ENCODE data around the gene ZRSR2. TPM values are rescaled to one million over a fixed set of nuclear protein-coding genes. Genes with fewer than 3 reads are reported as not detected.
"Not testable (repeated sequence)": the region's sequence is repeated elsewhere in the genome, so short reads cannot be mapped to it uniquely, and the experiment has no call there.

Gene ZRSR2, protein sequence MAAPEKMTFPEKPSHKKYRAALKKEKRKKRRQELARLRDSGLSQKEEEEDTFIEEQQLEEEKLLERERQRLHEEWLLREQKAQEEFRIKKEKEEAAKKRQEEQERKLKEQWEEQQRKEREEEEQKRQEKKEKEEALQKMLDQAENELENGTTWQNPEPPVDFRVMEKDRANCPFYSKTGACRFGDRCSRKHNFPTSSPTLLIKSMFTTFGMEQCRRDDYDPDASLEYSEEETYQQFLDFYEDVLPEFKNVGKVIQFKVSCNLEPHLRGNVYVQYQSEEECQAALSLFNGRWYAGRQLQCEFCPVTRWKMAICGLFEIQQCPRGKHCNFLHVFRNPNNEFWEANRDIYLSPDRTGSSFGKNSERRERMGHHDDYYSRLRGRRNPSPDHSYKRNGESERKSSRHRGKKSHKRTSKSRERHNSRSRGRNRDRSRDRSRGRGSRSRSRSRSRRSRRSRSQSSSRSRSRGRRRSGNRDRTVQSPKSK
- total RNA-seq = 3.4 and 6.3 TPM in 2 replicates

DNA sequence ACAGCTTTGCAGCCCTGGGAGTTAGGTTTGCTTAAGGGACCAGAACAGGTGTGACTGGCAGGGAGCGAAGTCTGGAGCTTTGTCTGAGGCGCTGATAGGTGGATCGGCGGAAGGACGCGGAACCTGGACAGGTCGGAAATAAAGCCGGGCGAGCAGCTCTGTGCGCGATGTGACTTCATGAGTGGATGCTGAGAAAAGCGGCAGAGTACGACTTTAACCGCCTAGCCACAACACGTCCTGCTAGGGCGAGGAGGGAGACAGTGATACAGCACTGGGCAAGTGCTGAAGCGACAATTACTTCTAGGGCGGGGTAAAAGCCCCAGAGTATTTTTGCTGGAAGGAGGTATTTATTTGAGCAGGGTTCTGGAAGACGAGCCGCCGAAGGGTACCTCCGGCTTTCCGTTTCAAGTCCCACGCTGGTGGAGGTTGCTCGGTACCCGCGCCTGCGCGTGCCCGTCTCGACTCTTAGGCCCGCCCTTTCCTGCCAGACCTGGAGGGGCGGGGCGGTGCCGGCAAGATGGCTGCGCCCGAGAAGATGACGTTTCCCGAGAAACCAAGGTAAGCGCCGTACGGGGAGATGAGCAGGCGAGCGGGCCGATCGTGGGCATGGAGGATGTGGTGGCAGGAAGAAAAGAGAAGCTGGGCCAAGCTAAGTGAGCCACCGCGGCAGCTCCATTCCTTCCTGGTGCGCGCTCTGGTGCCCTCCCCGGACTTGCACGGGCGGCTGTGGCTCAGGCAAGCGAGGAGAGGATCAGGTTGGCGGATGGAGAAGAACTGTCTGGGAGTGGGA lies at the start of gene ZRSR2:
Gene ZRSR2, plus strand, starts transcription at position 506 of the 790 bp plus-strand sequence. Its CDS starts 12 bp downstream, at position 518.
- peak; percentile 78 for DNase-seq

DNA sequence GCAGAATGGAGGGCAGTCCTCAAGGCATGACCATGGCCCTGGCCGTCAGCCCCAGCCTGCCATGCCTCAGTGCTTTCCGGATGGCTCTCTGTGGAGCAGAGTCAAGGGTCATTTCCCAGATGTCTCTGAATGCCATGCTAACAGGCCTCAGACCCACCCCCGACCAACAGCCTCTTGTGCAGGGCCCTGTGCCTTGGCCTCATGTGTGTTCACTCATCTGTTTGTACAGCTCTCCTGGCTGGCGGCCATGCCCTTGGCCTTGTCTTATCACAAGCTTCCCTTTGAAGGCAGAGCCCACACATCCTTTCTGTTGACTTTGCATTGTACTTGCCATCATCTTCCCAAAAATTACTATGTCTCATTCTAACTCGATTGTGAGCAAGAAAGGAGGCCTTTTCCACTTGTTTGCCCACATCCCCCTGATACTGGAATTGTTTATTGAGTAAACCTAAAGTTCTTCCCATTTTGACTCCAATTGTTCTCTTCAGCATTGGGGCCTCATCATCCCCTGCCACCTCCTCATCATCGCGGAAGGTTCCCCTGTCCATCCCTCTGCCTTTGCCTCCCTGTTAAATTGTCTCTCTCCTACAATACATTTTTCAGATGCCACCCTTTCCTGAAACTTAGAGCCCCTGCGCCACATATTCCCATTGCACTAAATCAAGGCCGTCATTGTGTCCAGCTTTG lies 46.0 kb upstream of the ZRSR2 start:
- DNase-seq = no peak

DNA sequence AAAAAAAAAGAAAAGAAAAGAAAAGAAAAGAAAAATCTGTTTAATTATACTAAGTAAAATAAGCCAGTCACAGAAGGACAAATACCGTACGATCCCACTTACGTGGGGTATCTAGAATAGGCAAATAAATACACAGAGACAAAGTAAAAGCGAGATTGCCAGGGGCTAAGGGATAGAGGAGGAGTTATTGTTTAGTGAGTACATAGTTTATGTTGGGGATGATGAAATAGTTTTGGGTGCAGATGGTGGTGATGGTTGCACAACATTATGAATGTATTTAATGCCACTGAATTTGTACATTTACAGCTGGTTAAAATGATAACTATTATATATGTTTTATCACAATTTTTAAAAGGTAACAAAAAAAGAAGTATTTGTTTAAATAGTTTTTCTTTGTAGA lies 45.1 kb upstream of the ZRSR2 start:
- DNase-seq = no peak

DNA sequence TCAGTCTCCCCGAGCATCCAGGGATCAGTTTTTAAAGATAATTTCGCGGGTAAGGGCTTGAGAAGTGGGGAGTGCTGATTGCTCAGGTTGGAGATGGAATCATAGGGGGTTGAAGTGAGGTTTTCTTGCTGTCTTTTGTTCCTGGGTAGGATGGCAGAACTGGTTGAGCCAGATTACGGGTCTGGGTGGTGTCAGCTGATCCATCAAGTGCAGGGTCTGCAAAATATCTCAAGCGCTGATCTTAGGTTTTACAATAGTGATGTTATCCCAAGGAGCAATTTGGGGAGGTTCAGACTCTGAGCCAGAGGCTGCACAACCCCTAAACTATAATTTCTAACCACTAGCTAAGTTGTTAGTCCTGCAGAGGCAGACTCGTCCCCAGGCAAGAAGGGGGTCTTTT lies 43.6 kb upstream of the ZRSR2 start:
- not testable (repeated sequence) for DNase-seq

DNA sequence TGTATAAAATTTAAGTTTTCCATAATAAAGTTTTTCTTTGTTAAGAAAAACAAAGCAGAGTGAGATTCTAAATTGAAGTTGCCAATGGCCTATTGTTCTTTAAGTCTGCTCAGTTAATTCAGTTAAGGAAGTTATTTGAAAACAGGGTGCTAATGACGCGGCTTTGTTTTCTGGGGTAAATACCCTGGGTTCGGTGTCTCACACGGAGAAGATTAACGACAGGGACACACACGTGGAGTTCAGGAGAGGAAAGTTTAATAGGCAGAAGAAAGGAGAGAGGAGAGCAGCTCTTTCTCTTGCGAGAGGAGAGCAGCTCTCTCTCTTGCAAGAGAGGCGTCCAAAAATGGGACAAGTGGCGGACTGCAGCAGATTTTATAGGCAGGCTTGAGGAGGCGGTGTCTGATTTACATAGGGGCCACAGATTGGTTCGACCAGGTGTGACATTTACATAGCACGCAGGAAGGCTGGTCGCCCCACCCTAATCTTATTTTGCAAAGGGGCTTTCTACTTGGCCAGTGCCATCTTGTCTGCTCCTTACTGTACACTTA lies 42.6 kb upstream of the ZRSR2 start:
- DNase-seq = no peak

DNA sequence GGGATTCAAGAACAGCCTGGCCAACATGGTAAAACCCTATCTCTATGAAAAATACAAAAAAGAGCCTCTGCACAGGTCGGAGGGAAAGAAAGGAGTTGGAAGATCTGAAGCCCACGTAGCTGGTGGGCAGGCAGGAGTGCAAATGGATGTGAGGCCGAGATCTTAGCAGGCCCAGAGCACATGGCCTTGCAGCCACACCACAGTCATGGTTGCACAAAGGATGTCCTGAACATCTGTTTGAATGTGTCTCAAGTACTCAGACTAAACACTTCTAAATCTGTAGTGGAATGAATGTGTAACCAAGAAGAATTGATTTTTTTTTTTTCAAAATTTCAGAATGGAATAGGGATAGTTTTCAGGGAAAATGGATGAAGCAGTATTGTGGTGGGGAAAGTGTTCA lies 41.4 kb upstream of the ZRSR2 start:
- no peak for DNase-seq

DNA sequence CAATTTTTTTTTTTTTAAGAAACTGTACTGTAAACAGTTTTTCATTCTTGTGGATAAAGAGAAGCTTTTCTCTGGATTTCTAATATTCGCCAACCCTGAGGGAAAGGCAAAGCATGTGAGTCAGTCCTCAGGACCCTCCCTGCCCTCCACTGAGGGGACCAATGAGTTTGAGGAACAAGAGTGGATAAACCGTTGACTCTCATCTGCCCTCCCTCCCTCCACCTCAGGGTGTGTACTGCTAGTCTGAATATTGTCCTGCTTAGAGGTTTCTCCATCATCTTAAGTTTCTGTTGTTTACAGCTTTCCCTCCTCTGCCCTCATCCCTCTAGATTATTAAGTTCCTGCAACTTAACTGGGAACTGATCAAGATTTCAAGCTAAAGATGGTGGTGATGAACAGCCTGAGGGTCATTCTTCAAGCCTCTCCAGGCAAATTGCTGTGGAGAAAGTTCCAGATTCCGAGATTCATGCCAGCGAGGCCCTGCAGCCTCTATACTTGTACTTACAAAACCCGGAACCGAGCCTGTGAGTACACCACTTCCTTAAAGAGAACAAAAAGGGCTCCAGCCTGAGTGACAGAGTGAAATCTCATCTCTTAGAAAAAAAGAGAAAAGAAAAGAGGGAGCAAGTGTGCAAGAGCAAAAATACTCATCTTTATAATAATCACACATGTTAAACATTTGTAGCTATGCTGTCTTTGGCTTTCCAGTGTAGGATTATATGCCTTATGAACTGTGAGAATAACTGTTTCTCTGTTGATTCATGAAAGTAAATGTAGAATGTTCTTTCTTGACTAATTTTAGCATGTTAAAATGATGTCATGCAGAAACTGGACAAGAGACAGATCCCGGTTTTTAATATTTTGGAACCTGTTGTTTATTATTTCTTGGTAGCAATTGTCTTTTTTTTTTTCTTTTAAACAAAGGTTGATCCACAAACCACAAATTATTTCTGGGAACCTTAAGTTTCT lies 40.4 kb upstream of the ZRSR2 start:
- DNase-seq = peak; percentile 49

DNA sequence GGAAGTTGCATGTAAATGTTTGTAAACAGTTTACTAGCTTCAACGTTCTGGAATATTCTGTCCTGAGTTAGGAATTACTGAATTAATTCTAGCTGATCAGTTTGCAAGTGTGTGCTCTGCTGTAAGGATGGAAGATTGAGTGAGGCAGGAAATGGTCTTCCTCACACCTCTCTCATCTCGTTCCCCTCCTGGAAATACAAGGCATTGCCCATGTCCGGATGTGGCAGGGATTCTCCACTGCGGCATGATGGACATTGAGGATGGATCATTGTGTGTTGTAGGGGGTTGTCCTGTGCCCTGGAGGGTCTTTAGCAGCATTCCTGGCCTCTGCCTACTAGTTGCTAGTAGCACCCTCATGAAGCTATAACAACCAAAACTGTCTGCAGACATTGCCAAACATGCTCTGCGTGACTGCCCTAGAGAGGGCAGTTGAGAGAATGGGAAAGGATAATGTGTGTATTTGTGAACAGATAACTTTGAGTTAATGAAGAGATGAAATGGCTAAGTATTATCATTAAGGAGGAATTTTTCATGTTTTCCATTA lies 39.6 kb upstream of the ZRSR2 start:
- no peak for DNase-seq

DNA sequence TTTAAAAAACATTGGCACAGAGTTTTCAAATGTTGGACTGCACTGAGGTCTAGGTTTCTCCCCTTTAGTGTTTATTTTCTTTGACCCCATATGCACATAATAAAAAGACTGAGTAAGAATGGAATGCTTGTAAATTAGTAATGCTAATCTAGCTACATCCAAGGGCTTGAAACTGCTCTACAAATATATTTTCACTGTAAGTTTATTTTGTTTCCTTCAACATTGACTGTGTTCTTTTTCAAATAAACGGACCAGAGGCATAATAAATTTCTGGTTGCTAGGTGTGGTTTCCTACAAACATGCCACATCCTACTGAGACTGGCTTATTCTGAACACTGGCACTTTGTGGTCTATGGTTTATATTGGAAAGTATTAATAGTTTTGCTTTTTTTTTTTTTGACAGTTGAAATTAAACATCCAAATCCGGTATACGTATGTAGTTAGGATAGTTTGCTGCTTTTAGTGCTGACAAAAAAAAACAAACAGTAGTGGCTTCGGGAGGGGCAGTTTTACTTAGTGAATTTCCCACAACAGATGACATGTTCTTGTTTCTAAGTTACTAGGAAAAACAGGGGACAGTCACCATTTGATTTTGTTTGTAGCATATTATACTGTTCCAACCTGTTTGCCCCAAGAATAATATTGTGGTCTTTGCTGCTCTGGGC lies 39.0 kb upstream of the ZRSR2 start:
- peak; percentile 35 for DNase-seq

DNA sequence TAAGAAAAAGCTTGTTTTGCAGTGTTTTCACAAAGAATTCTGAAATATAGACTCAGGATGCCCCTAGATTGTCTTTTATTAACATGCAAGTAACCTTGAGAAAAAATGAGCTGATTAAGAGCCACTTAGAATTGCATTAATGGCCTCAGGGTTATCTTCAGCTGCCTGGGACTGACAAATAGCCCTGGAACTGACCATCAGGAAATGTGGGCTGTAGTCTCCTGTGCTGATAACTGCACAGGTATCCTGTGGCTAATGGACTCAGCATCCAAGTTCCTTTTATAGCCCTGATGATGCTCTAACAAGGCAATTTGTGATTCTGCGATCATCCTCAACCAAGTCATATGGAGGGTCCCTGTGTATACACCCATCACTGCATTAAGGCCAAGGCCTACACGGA lies 35.2 kb upstream of the ZRSR2 start:
- DNase-seq = no peak

DNA sequence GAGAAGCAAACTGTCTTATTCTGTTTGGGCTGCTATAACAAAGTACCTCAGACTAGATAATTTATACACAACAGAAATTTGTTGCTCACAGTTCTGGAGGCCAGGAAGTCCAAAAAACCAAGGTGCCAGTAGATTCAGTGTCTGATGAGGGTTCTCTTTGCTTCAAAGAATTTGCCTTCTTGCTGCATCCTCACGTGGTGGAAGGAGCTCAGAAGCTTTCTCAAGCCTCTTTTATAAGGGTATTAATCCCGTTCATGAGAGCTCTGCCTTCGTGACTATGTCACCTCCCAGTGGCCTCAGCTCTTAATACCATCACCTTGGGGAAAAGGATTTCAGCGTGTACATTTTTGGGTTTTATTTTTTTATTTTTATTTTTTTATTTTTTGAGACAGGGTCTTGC lies 32.1 kb upstream of the ZRSR2 start:
- DNase-seq = no peak

DNA sequence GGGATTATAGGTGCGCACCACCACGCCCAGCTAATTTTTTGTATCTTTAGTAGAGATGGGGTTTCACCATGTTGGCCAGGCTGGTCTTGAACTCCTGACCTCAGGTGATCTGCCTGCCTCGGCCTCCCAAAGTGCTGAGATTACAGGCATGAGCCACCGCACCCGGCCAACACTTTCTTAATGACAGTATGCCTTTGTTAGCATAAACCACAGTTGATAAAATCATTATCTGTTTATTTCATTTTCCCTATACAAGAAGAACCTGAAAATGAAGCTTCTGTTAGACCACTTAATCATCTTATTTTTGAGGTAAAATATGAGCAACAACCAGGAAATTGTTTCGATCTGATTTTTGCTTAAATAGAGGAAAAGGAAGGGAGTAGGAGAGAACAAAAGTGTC lies 30.4 kb upstream of the ZRSR2 start:
- not testable (repeated sequence) for DNase-seq

DNA sequence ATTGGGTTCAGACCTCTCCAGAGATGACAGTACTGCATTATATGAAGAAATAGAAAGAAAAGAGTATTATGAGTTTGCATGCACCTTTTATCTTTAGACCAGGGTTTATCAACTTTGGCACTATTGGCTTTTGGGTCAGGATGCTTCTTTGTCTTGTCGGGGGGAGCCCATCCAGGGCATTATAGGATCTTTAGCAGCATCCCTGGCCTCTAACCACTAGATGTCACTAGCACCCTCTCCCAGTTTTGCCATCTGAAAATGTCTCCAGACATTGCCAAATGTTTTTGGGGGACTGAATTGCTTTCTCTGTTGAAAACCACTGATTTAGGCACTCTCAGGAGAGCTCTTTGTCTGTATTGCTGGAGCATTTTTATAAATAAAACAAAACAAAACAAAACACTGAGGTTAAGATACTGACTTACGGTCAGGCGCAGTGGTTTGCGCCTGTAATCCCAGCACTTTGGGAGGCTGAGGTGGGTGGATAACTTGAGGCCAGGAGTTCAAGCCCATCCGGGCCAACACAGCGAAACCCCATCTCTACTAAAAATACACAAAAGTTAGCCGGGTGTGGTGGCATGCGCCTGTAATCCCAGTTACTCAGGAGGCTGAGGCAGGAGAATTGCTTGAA lies 28.6 kb upstream of the ZRSR2 start:
- peak; percentile 59 for DNase-seq

DNA sequence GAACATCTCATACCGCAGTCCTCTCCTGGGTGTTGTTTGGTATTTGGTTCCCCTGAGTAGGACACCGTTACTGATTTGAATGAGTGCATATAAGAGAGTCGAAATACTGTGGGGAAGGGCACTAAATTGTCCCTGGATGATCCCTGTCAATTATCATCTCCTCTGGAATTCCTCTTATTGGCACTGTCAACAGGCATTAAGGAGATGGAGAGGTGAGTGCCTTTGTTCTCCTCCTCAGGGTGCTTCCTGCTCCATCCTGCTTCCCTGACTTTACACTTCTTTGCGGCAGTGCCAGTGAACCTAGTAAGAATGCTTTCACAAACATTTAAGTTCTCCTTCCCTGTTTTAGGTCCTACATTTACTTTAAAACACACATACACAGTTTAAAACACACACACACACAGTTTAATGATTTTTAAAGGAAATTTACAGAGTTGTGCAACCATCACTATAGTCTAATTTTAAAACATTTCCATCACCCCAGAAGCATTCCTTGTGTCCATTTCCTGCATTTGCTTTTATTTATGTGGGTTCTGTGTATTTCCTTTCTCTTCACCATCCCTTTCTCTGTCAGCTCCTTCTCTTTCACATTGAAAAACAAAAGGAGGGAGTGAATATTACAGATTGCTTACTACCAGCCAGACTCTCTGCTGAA lies 20.9 kb upstream of the ZRSR2 start:
- DNase-seq = no peak

DNA sequence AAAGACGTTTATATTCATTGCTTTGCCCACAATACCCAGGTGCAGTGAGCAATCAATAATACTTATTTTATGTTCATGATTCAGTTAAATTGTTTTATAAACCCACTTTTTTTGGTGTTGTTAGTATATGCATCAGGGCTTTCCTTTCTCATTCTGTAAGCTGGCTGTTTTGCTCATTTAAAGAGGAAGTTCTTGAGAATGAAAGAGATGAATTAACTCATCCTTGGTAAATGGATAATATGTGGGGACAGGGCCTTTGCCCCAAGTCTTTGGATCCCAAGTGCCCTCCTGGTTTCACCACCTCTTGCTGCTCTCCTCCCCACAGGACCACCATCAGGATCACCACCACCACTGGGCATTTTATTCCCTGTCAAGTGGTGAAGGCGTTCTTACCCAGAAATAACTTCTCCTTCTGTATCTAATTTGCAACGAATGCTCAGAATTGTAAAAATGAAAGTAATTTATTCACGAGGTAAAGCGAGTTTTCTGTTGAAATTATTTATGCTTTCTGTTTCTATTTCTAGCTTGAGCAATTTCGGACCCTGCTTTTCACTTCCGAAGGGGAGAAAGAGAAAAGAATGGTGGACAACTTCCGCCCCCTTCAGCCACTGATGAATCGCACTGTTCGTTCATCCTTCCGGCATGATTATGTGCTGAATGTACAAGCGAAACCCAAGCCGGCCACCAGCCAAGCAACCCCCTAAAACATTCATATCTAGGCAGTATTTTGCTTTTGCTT lies 8.2 kb upstream of the ZRSR2 start:
- DNase-seq = no peak

DNA sequence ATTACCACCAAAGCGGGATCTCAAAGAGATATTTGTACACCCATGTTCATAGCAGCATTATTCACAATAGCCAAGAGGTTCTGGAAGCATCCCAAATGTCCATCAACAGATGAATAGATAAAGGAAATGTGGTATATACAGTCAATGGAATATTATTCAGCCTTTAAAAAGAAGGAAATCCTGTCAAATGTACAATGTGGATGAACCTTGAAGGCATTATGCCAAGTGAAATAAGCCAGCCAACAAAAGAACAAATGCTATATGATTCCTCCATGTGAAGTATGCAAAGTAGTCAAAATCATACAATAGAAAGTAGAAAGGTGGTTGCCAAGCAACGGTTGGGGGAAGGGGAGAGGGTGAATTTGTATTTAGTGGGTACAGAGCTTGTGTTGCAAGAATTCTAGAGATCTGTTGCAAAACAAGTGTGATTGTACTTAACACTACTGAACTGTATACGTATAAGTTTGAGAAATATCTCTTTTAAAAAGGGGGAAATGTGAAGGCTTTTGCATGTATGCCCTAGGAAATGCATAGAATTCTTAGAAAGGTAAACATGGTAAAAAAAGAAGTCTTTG lies 5.0 kb upstream of the ZRSR2 start:
- DNase-seq = peak; percentile 45

DNA sequence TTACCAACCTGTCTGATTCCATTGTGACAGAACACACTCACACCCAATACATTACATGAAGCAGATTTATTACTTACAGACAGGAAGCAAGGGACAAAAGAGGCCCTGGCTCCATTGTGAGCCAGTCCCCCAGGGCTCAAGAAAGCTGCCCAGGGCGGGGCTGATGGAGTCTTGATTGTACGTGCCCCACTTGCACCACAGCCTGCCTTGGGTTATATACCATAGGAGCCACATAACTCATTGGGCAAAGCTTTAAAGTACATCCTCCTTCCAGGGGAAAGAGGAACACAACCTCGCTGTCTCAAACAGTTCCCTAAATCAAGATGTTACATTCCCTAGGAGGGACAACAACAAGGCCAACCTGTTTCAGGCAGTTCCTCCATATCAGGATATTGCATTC lies 3.4 kb upstream of the ZRSR2 start:
- DNase-seq = peak; percentile 4

DNA sequence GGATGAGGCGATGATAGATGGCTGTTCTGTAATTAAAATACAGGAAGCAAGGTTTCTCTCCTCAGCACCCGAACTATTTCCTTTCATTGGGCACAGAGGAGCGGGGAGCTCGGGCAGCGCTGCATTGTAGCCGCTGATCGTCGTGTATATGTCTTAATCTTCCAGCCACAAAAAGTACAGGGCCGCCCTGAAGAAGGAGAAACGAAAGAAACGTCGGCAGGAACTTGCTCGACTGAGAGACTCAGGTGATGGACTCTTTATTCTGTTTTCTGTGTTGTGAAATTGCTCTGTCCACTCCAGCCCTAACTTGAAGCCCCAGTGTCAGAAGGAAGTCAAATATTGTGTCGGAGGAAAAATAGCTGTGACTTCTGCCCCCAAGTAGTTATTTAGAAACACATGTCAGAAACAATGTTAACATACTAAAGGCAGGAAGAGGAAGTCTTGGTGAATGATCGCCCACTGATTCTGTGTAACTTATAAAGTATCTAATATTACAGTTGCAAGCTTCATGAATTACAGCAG lies 546 bp downstream of the ZRSR2 start:
- DNase-seq = peak; percentile 31

All from dermis blood vessel endothelial cell (primary cell).